HepG2 (cell line): Measurements from ENCODE around the gene CARD19. TPM values are rescaled to one million over a fixed set of nuclear protein-coding genes. Genes with fewer than 3 reads are reported as not detected.

ENCODE experiments used
- ATAC-seq: fragments of 200-7000 bp; cut with Tn5 transposase; 3 replicates; pipeline ENCODE4 v1.9.1; 2020; ENCODE audit warnings: mild to moderate bottlenecking, moderate library complexity
- BruUV-seq: library from RNA; stranded (reverse); fragments of 400-500 nt; replicated peaks from 2 replicates; lab custom pipeline; 2021; lab: Mats Ljungman, UMichigan
- CTCF ChIA-PET: fragments of 300-600 bp; formaldehyde crosslinking; extraction: SDS; loops from one replicate; lab custom pipeline; 2021; ENCODE audit warnings: low total read pairs, inconsistent platforms, low intra/inter-chr PET ratio; lab: Yijun Ruan, JAX
- POLR2A ChIA-PET: fragments of 350-600 bp; sonication (Branson Sonifier 250); formaldehyde crosslinking; loops from one replicate; lab custom pipeline; 2020; ENCODE audit warnings: antibody characterized with exemption, inconsistent platforms; lab: Yijun Ruan, JAX
- DNase-seq: peaks from one replicate; pipeline ENCODE4 v3.0.0-alpha.2; 2015; ENCODE audit warnings: low spot score
- FAIRE-seq: peaks from 3 replicates; lab custom pipeline; 2011; peaks lifted over from hg19 to GRCh38; lab: Jason Lieb, UNC
- H2AFZ ChIP-seq: one replicate; pipeline ENCODE4 v1.6.1; 2011; ENCODE audit warnings: low read length, inconsistent platforms
- H3K27ac ChIP-seq: fragments of 300-600 bp; 3 replicates; pipeline ENCODE4 v1.8.0; 2011; ENCODE audit warnings: mixed run types, mild to moderate bottlenecking, mixed read lengths, low read length, inconsistent platforms; ENCODE audit not compliant: insufficient read depth; ENCODE audit errors: extremely low read length
- H3K27me3 ChIP-seq, 2 experiments: fragments of 200-600 bp in 1 of 2; 2 replicates in 1 of 2; 3 replicates in 1 of 2; pipeline versions ENCODE4 v1.6.0 to v1.8.0; 2011; ENCODE audit warnings: low read length in 2 of 2, mild to moderate bottlenecking in 2 of 2, moderate library complexity in 2 of 2, inconsistent platforms in 1 of 2; ENCODE audit not compliant: insufficient read depth in 2 of 2, control insufficient read depth in 1 of 2
- H3K36me3 ChIP-seq, 2 experiments: fragments of 200-600 bp in 1 of 2; replicated peaks in 1 of 2; 2 replicates in 1 of 2; 3 replicates in 1 of 2; pipeline versions ENCODE4 v1.5.1 to v1.8.0; 2011; ENCODE audit warnings: low read length in 2 of 2, inconsistent platforms in 1 of 2; ENCODE audit not compliant: insufficient read depth in 2 of 2, control insufficient read depth in 1 of 2
- H3K4me1 ChIP-seq: 2 replicates; pipeline ENCODE4 v1.5.1; 2012; ENCODE audit warnings: low read length, inconsistent platforms; ENCODE audit not compliant: insufficient read depth
- H3K4me2 ChIP-seq: 2 replicates; pipeline ENCODE4 v1.6.0; 2011; ENCODE audit warnings: low read depth, low read length, inconsistent platforms
- H3K4me3 ChIP-seq, 3 experiments: fragments of 200-600 bp in 1 of 3; sonication (generic), shearing (Covaris generic) in 1 of 3; replicated peaks in 1 of 3; 2 replicates each; pipeline ENCODE4 v1.5.1; 2011 to 2016; ENCODE audit warnings: low read length in 3 of 3, inconsistent platforms in 2 of 3, low read depth in 2 of 3, mild to moderate bottlenecking in 2 of 3, control low read depth in 1 of 3, mixed read lengths in 1 of 3; ENCODE audit not compliant: insufficient read depth in 1 of 3
- H3K79me2 ChIP-seq: one replicate; pipeline ENCODE4 v1.6.1; 2011; ENCODE audit warnings: low read length, inconsistent platforms; ENCODE audit not compliant: insufficient read depth
- H3K9ac ChIP-seq: 2 replicates; pipeline ENCODE4 v1.6.0; 2011; ENCODE audit warnings: mild to moderate bottlenecking, low read depth, low read length, inconsistent platforms; ENCODE audit not compliant: insufficient read depth
- H3K9me3 ChIP-seq: 2 replicates; pipeline ENCODE4 v1.5.1; 2012; ENCODE audit warnings: mild to moderate bottlenecking, low read length
- H4K20me1 ChIP-seq: 2 replicates; pipeline ENCODE4 v1.6.0; 2011; ENCODE audit warnings: inconsistent platforms, mild to moderate bottlenecking, low read length, moderate library complexity; ENCODE audit not compliant: insufficient read depth
- CCDC6 ChIP-seq: sonication (generic); formaldehyde crosslinking; IDR thresholded peaks from 2 replicates; pipeline ENCODE4 v1.8.1; 2022; ENCODE audit warnings: mild to moderate bottlenecking, missing genetic modification reagents, moderate library complexity
- FOXA3 ChIP-seq: IDR thresholded peaks from 2 replicates; pipeline ENCODE4 v1.6.1; 2016; ENCODE audit warnings: missing genetic modification reagents, missing compliant biosample characterization
- JDP2 ChIP-seq: sonication (generic); formaldehyde crosslinking; IDR thresholded peaks from 2 replicates; pipeline ENCODE4 v1.8.1; 2022; ENCODE audit warnings: missing genetic modification reagents, borderline replicate concordance
- KAT2B ChIP-seq: fragments of 150-350 bp; IDR thresholded peaks from 2 replicates; pipeline ENCODE4 v1.6.1; 2014; ENCODE audit warnings: low read depth, low read length, borderline replicate concordance
- KLF13 ChIP-seq: sonication (generic); formaldehyde crosslinking; IDR thresholded peaks from 2 replicates; pipeline ENCODE4 v1.4.0; 2020; ENCODE audit warnings: mild to moderate bottlenecking, missing genetic modification reagents
- NFE2L1 ChIP-seq: sonication (generic); formaldehyde crosslinking; IDR thresholded peaks from 2 replicates; pipeline ENCODE4 v1.4.0; 2020; ENCODE audit warnings: missing genetic modification reagents, mild to moderate bottlenecking, borderline replicate concordance
- PAF1 ChIP-seq: IDR thresholded peaks from 2 replicates; pipeline ENCODE4 v1.6.1; 2016; ENCODE audit warnings: missing genetic modification reagents, missing compliant biosample characterization
- REPIN1 ChIP-seq: sonication (generic); formaldehyde crosslinking; IDR thresholded peaks from 2 replicates; pipeline ENCODE4 v1.8.0; 2022; ENCODE audit warnings: missing genetic modification reagents, low read depth, mild to moderate bottlenecking, borderline replicate concordance
- RNF2 ChIP-seq: fragments of 450-650 bp; conservative IDR thresholded peaks from 2 replicates; pipeline ENCODE4 v1.6.1; 2016; ENCODE audit warnings: low read depth
- TEAD3 ChIP-seq: optimal IDR thresholded peaks from 2 replicates; pipeline ENCODE3; 2016; ENCODE audit warnings: borderline replicate concordance
- ZBTB37 ChIP-seq: sonication (generic); formaldehyde crosslinking; IDR thresholded peaks from 2 replicates; pipeline ENCODE4 v1.4.0; 2020; ENCODE audit warnings: mild to moderate bottlenecking, missing genetic modification reagents
- ZNF18 ChIP-seq: sonication (generic); formaldehyde crosslinking; IDR thresholded peaks from 2 replicates; pipeline ENCODE4 v1.8.0; 2022; ENCODE audit warnings: mild to moderate bottlenecking, missing genetic modification reagents; ENCODE audit not compliant: insufficient replicate concordance
- ZNF230 ChIP-seq: sonication (generic); formaldehyde crosslinking; IDR thresholded peaks from 2 replicates; pipeline ENCODE4 v1.4.0; 2020; ENCODE audit warnings: mild to moderate bottlenecking, missing genetic modification reagents
- ZNF234 ChIP-seq: sonication (generic); formaldehyde crosslinking; conservative IDR thresholded peaks from 2 replicates; pipeline ENCODE4 v1.5.1; 2020; ENCODE audit warnings: mild to moderate bottlenecking, missing genetic modification reagents
- ZNF605 ChIP-seq: sonication (generic); formaldehyde crosslinking; IDR thresholded peaks from 2 replicates; pipeline ENCODE4 v1.8.0; 2022; ENCODE audit warnings: mild to moderate bottlenecking, missing genetic modification reagents
- ZNF788 ChIP-seq: sonication (generic); formaldehyde crosslinking; IDR thresholded peaks from 2 replicates; pipeline ENCODE4 v1.5.0; 2020; ENCODE audit warnings: mild to moderate bottlenecking, missing genetic modification reagents, borderline replicate concordance
- WGBS: methylation state at CpG from one replicate; pipeline ENCODE4 v1.1.6; 2017; ENCODE audit warnings: low lambda C conversion rate; 5-methylcytosine and 5-hydroxymethylcytosine counted together
- in situ Hi-C: cut with HindIII; loops from 2 replicates; pipeline ENCODE4 v1.10.0; 2017; ENCODE audit warnings: low pct_unique_long_range_greater_than_20kb; ENCODE audit not compliant: extremely low pct_ligation_motif_present
- intact Hi-C: fragments of 100-400 bp; cut with micrococcal nuclease; formaldehyde crosslinking; loops from one replicate; pipeline ENCODE4 v1.10.0; 2022; ENCODE audit not compliant: unreplicated experiment
- polyA plus RNA-seq, 8 experiments: library from polyadenylated mRNA; depleted of rRNA in 3 of 8; stranded (reverse) in 7 of 8; unstranded in 1 of 8; fragments of >200 nt; fragmentation: Illumina TruSeq in 4 of 8; extraction: Trizol in 4 of 8; gene quantifications; 2 replicates each; pipeline versions ENCODE4 v1.2.1 to v1.2.3, GENCODE V29; 2011 to 2016; ENCODE audit warnings: low read depth in 4 of 8, missing spikeins in 1 of 8, mixed read lengths in 1 of 8; ENCODE audit not compliant: insufficient read depth in 1 of 8
- total RNA-seq, 5 experiments: library from RNA; depleted of rRNA; stranded (reverse); fragments of >200 nt; fragmentation: Illumina TruSeq; extraction: Trizol; gene quantifications; 2 replicates each; pipeline ENCODE4 v1.2.3, GENCODE V29; 2016; ENCODE audit warnings: low read depth in 1 of 5

CARD19 gene
- total and polyA plus RNA-seq, 2 of the 13 experiments (the other 11 are each of a cell fraction or from before 2014, with no cell fraction given) = 18.4 to 47.2 TPM

- Histone ChIP-seq H3K4me3 (peak overlapping the region in 1 of 3 experiments; percentile 30; a peak in 1 of 6 replicates), H3K4me1 (peaks cover 34% of the 10 kb centered on the region), H4K20me1 (no peaks in the 10 kb centered on the region), H3K4me2 (peak overlapping the region; percentile 40; the same call in 1 of the 2 replicates), H3K9me3 (no peaks in the 10 kb centered on the region), H2AFZ (no peak overlapping the region), H3K27ac (no peak overlapping the region), H3K36me3 (no peaks in the 10 kb centered on the region), H3K79me2 (no peaks in the 10 kb centered on the region), H3K27me3 (peaks cover 3 to 29% of the 10 kb centered on the region in 2 experiments; a peak in 3 of 5 replicates), H3K9ac (no peak overlapping the region)
- no TSS peak for BruUV-seq
- WGBS = 41% methylated on average over 8 of the region's 8 CpGs
- peak; percentile 25; the same call in 2 of the 3 replicates for ATAC-seq
- DNase-seq = no peak
- intact Hi-C loops = no loop called here
- in situ Hi-C loops = no loop called here
- CTCF ChIA-PET = no interaction called here
- FAIRE-seq = no peak
- POLR2A ChIA-PET = no interaction called here
- no peak for TF ChIP-seq CCDC6
- no peak for TF ChIP-seq FOXA3 (CRISPR knock-in tag)
- no peak for TF ChIP-seq PAF1 (CRISPR knock-in tag)
- no peak for TF ChIP-seq KAT2B
- TF ChIP-seq RNF2 = no peak
- TF ChIP-seq ZNF788 (CRISPR knock-in tag) = no peak
- no peak for TF ChIP-seq ZNF234
- no peak for TF ChIP-seq ZNF18 (CRISPR knock-in tag)
- no peak for TF ChIP-seq JDP2
- no peak for TF ChIP-seq ZNF605 (CRISPR knock-in tag)
- no peak for TF ChIP-seq KLF13
- no peak for TF ChIP-seq ZNF230 (CRISPR knock-in tag)
- no peak for TF ChIP-seq NFE2L1 (CRISPR knock-in tag)
- TF ChIP-seq ZBTB37 = no peak
- no peak for TF ChIP-seq REPIN1 (CRISPR knock-in tag)
- TF ChIP-seq TEAD3 (CRISPR knock-in tag) = no peak
Measured at GRCh38 chr9:93048566-93049448, 47.2 kb upstream of the CARD19 start.
